Muscle of leg (tissue), 16 donors: ENCODE data around the gene GPR32. TPM values are rescaled to one million over a fixed set of nuclear protein-coding genes. Genes with fewer than 3 reads are reported as not detected.
"Not testable (repeated sequence)": the region's sequence is repeated elsewhere in the genome, so short reads cannot be mapped to it uniquely, and the experiment has no call there.

ENCODE experiments used
- DNase-seq: peaks from one replicate; pipeline ENCODE4 v3.0.0; 2013
- H3K27ac ChIP-seq: one replicate; pipeline ENCODE4 v1.5.1; 2013; ENCODE audit warnings: mild to moderate bottlenecking, low read length, control low read depth
- H3K27me3 ChIP-seq: one replicate; pipeline ENCODE4 v1.6.1; 2013; ENCODE audit warnings: low read length; ENCODE audit not compliant: control insufficient read depth, insufficient read depth
- H3K36me3 ChIP-seq: one replicate; pipeline ENCODE4 v1.6.1; 2013; ENCODE audit warnings: low read length; ENCODE audit not compliant: control insufficient read depth, insufficient read depth
- H3K4me1 ChIP-seq: one replicate; pipeline ENCODE4 v1.6.1; 2013; ENCODE audit warnings: low read length; ENCODE audit not compliant: control insufficient read depth, insufficient read depth
- H3K4me3 ChIP-seq: one replicate; pipeline ENCODE4 v1.5.1; 2013; ENCODE audit warnings: low read length, control low read depth
- H3K9me3 ChIP-seq: replicated peaks from 2 replicates; pipeline ENCODE4 v1.6.1; 2013; ENCODE audit warnings: low read depth, low read length; ENCODE audit not compliant: control insufficient read depth
- WGBS: methylation state at CpG from one replicate; pipeline ENCODE4 v1.1.5; 2013; ENCODE audit warnings: missing lambda C conversion rate; ENCODE audit not compliant: insufficient coverage; 5-methylcytosine and 5-hydroxymethylcytosine counted together
- long read RNA-seq, 11 donors: transcript quantifications; one replicate each; lab custom pipeline, GENCODE V29; 2026
- polyA plus RNA-seq, 8 donors: library from polyadenylated mRNA; unstranded; fragments of 120-200 nt; gene quantifications; one replicate each; pipeline versions ENCODE4 v1.2.1 to v1.2.3, GENCODE V29; 2013; ENCODE audit warnings: inconsistent platforms in 1 of 8, low replicate concordance in 1 of 8; ENCODE audit not compliant: insufficient read length in 8 of 8, insufficient read depth in 1 of 8
- total RNA-seq: library from RNA; stranded (reverse); fragments of 120-200 nt; gene quantifications from one replicate; pipeline ENCODE4 v1.2.4, GENCODE V29; 2013

The GPR32 gene, protein sequence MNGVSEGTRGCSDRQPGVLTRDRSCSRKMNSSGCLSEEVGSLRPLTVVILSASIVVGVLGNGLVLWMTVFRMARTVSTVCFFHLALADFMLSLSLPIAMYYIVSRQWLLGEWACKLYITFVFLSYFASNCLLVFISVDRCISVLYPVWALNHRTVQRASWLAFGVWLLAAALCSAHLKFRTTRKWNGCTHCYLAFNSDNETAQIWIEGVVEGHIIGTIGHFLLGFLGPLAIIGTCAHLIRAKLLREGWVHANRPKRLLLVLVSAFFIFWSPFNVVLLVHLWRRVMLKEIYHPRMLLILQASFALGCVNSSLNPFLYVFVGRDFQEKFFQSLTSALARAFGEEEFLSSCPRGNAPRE
- total RNA-seq (not detected), polyA plus RNA-seq (not detected)
- long read RNA-seq, donor 1 = 0 reads
- long read RNA-seq, donor 2 = 0 reads
- long read RNA-seq, donor 3 = 0 reads
- long read RNA-seq, donor 4 = 0 reads
- long read RNA-seq, donor 5 = 0 reads
- long read RNA-seq, donor 6 = 0 reads
- long read RNA-seq, donor 7 = 0 reads
- long read RNA-seq, donor 8, partial matches to known transcripts = 0 of 1 reads
- long read RNA-seq, donor 8, other reads (novel, unspliced or antisense) = 0 of 1 reads
- long read RNA-seq, donor 9 = 0 reads
- long read RNA-seq, donor 10 = 0 reads
- long read RNA-seq, donor 11 = 0 reads

DNA sequence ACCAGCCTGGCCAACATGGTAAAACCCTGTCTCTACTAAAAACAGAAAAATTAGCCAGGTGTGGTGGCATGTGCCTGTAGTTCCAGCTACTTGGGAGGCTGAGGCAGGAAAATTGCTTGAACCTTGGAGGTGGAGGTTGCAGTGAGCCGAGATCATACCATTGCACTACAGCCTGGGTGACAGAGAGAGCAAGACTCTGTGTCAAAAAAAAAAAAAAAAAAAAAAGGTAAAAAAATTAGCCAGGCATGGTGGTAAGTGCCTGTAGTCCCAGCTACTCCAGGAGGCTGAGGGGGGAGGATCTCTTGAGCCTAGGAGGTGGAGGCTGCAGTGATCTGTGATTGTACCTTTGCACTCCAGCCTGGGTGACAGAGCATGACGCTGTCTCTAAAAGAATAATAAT, at the start of gene GPR32:
TSS of gene GPR32 (plus strand) at position 301 of the 400 bp plus-strand sequence. CDS start 137 bp downstream, outside the sequence.
- WGBS = no CpG with 5 or more reads among the region's 2 CpGs
- not testable (repeated sequence) for H3K4me3 ChIP-seq, H3K9me3 ChIP-seq, H3K27ac ChIP-seq, H3K36me3 ChIP-seq, DNase-seq, H3K27me3 ChIP-seq, H3K4me1 ChIP-seq

DNA sequence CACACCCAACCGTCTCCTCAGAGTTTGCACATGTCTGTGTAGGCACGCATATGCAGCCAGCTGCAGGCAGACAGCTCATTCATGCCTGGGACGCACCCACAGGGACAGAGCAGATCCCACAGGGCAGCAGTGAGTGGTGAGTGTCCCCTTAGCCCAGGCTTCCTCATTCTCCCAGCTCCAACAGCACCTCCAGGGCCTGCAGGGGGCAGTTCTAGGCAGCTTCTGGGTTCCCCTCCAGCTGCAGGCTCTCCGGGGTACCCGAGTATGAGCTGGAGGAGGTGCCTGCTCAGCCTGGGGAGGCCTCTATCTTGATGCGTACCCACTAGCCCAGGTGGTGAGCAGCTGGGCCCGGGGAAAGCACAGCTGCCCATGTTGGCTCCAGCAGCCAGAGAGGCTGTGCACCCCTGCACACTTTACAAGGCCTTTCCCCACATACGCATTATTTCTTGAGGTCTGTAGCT, 49.3 kb upstream of the GPR32 start:
- WGBS = 47% methylated on average over 5 of the region's 8 CpGs
- H3K4me3 ChIP-seq = no peak overlapping the region
- H3K27ac ChIP-seq = peak overlapping the region; percentile 15
- H3K36me3 ChIP-seq = peaks cover 5% of the 10 kb centered on the region
- H3K9me3 ChIP-seq = no peaks in the 10 kb centered on the region
- peak; percentile 50 for DNase-seq
- peaks cover 68% of the 10 kb centered on the region for H3K4me1 ChIP-seq
- H3K27me3 ChIP-seq = peaks cover 31% of the 10 kb centered on the region

DNA sequence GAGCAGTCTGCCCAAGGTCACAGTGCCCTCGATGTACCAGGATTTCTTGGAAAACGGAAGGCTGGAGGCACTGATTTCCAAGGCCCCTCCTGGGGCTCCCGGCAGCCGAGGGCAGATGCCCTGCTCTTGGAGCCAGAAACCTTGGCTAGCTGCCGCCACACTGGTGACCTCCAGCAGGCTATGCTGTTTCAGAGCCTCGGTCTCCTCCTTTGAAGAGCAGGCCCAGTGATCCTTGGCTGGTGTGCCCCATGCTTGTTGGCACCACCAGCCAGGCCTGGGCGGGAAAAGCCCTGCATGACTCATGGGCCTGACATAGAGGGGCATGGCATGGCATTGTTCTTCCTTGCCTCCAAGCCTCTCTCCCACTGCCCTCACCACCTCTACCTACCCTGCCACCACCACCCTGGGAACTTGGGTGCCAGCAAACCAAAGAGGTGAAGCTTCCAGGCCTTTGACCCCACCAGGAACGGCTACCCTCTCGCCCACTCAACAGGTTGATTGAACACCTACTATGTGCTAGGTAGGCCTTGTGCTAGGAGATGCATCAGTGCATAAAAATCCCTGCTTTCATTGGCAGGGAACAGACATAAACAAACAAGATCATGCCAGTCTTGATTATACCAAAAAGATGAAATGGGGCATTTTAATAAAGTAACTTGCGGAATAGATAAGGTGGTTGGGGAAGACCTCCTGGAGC, 48.7 kb upstream of the GPR32 start:
- Histone ChIP-seq H3K27ac (peak overlapping the region; percentile 74), H3K4me1 (peaks cover 71% of the 10 kb centered on the region), H3K36me3 (peaks cover 5% of the 10 kb centered on the region), H3K9me3 (no peaks in the 10 kb centered on the region), H3K4me3 (no peak overlapping the region), H3K27me3 (peaks cover 31% of the 10 kb centered on the region)
- 74% methylated on average over 8 of the region's 10 CpGs for WGBS
- DNase-seq = peak; percentile 66

DNA sequence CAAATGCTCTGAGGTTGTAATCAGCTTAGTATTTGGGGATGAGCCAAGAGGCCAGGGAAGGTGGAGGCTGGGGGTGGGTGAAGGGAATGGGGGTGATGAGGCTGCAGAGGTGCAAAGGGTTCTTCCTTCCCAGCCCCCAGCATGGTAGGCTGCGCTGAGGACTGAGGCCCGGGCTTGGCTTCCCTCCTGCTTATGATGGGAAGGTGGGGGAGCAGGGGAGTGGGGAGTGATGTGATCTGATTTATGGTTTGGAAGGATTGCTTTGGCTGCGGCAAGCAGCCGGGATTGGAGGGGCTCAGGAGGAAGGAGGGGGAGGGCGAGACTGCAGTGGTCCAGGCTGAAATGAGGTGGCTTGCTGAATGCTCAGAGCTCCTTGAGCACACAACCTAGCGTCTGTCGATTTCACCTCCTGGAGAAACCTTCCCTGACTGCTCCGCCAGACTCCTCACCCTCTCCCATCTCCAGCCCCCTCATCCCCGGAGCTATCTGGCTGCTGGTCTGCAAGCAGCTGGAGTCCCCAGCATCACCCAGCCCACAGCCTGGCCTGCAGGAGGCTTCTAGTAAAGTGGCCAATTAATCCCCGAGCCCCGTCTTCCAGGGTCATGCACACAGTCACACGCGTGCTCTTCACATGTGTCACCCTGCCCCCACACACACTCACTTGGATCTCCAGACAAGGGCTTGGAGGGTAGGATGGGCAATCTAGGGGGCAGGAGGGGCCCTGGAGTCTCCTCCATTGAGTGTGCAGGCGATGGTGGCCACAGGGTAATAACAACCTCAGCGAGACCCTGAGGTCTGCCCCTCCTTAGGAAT, 47.9 kb upstream of the GPR32 start:
- DNase-seq = peak; percentile 33
- WGBS = 25% methylated on average over 9 of the region's 15 CpGs
- Histone ChIP-seq H3K4me1 (peaks cover 64% of the 10 kb centered on the region), H3K27me3 (peaks cover 23% of the 10 kb centered on the region), H3K4me3 (peak overlapping the region; percentile 63), H3K36me3 (peaks cover 9% of the 10 kb centered on the region), H3K9me3 (no peaks in the 10 kb centered on the region), H3K27ac (peak overlapping the region; percentile 93)

DNA sequence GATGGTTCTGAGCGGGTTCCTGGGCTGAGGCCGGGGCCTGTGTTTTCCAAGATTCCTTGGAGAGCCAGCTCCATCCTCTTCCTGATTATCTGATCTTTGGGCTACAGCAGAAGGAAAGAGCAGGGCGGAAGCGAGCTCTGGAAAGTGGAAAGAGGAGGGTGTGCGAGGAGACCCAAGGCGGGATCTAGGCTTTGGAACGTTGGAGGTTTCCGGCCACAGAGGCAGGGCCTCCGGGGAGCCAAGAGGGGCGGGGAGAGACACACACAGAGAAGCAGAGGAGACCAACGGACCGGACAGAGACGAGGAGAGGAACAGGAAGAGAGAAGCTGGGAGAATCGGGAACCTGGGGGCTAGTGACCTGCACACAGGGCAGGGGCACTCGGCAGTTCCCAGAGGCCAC, 47.2 kb upstream of the GPR32 start, which contains the start of gene CLEC11A:
TSS of gene CLEC11A (plus strand) at position 296 of the 400 bp plus-strand sequence. CDS start 162 bp downstream, outside the sequence.
- DNase-seq = peak; percentile 94
- Histone ChIP-seq H3K9me3 (no peaks in the 10 kb centered on the region), H3K4me3 (peak within 1 kb of the TSS; percentile 63), H3K36me3 (peaks cover 9% of the 10 kb centered on the region), H3K4me1 (peaks cover 63% of the 10 kb centered on the region), H3K27me3 (peaks cover 20% of the 10 kb centered on the region), H3K27ac (peak within 1 kb of the TSS; percentile 93)
- WGBS = 3% methylated on average over 12 of the region's 15 CpGs

DNA sequence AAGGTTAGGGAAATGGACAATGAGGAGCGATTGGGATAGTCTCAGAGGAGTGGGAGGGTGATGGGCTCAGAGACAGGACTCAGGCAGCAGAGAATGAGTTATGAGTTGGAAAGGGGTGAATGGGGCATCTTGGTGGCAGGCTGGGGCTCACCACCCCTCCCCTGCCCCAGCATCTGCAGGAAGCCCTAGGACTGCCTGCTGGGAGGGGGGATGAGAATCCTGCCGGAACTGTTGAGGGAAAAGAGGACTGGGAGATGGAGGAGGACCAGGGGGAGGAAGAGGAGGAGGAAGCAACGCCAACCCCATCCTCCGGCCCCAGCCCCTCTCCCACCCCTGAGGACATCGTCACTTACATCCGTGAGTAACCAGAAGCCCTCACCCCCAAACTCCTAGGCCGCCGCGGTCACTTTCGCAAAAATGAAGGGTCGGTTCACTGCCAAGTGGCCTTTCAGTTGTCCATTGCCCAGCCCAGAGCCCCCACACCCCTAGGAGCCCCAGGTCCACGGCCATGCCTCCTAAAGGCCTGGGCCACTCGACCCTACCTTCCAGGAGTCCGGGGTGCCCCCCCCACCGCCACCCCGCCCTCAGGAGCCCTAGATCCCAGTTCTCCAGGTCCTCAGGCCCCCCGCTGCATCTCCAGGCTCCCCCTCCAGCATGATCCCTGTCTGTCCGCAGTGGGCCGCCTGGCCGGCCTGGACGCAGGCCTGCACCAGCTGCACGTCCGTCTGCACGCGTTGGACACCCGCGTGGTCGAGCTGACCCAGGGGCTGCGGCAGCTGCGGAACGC, 46.3 kb upstream of the GPR32 start:
- WGBS = 4% methylated on average over 28 of the region's 31 CpGs
- peak overlapping the region; percentile 63 for H3K4me3 ChIP-seq
- peaks cover 24% of the 10 kb centered on the region for H3K27me3 ChIP-seq
- peaks cover 68% of the 10 kb centered on the region for H3K4me1 ChIP-seq
- H3K9me3 ChIP-seq = no peaks in the 10 kb centered on the region
- H3K36me3 ChIP-seq = peaks cover 9% of the 10 kb centered on the region
- H3K27ac ChIP-seq = peak overlapping the region; percentile 93
- DNase-seq = peak; percentile 34

DNA sequence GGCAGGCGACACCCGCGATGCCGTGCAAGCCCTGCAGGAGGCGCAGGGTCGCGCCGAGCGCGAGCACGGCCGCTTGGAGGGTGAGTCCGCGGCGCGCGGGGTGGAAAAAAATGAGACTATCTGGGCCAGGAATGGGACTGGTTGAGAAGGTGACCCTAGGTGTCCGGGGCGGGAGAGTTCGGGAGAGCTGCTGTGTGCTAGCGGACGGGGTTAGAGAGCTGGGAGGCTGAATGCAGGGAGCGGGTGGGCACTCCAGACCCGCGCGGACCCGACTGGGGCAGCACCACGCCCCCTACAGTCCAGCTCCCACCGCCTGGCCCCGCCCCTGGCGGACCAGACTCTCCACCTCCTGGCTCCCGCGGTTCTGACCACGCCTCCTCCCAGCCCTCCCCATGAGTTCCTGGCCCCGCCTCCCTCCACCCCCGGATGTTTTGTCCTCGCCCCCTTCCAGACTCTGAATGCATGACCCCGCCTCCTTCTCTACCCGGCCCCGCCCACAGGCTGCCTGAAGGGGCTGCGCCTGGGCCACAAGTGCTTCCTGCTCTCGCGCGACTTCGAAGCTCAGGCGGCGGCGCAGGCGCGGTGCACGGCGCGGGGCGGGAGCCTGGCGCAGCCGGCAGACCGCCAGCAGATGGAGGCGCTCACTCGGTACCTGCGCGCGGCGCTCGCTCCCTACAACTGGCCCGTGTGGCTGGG, 45.6 kb upstream of the GPR32 start:
- Histone ChIP-seq H3K36me3 (peaks cover 9% of the 10 kb centered on the region), H3K27me3 (peaks cover 24% of the 10 kb centered on the region), H3K4me1 (peaks cover 66% of the 10 kb centered on the region), H3K27ac (peak overlapping the region; percentile 93), H3K9me3 (no peaks in the 10 kb centered on the region), H3K4me3 (peak overlapping the region; percentile 79)
- WGBS = under 1% methylated on average over 62 of the region's 65 CpGs
- DNase-seq = peak; percentile 100

DNA sequence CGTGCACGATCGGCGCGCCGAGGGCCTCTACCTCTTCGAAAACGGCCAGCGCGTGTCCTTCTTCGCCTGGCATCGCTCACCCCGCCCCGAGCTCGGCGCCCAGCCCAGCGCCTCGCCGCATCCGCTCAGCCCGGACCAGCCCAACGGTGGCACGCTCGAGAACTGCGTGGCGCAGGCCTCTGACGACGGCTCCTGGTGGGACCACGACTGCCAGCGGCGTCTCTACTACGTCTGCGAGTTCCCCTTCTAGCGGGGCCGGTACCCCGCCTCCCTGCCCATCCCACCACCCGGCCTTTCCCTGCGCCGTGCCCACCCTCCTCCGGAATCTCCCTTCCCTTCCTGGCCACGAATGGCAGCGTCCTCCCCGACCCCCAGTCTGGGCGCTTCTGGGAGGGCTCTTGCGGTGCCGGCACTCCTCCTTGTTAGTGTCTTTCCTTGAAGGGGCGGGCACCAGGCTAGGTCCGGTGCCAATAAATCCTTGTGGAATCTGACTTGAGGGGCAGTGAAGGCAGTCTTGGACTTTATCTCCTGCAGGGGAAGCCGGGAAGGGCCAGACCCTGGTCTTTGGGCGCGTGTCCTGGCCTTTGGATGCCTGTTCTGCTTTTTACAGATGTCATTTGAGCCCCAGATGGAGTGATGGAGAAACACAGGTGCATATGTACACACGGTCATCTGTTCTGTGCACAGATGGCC, 44.9 kb upstream of the GPR32 start:
- Histone ChIP-seq H3K4me3 (peak overlapping the region; percentile 79), H3K9me3 (no peaks in the 10 kb centered on the region), H3K27me3 (peaks cover 24% of the 10 kb centered on the region), H3K4me1 (peaks cover 60% of the 10 kb centered on the region), H3K27ac (peak overlapping the region; percentile 80), H3K36me3 (peaks cover 9% of the 10 kb centered on the region)
- under 1% methylated on average over 51 of the region's 52 CpGs for WGBS
- peak; percentile 52 for DNase-seq
